A673 (cell line): ENCODE measurements around the gene SRGAP2. TPM values are rescaled to one million over a fixed set of nuclear protein-coding genes. Genes with fewer than 3 reads are reported as not detected.
"Not testable (repeated sequence)": the region's sequence is repeated elsewhere in the genome, so short reads cannot be mapped to it uniquely, and the experiment has no call there.

ENCODE experiments used
- BruUV-seq: library from RNA; stranded (reverse); fragments of 400-500 nt; replicated peaks from 2 replicates; lab custom pipeline; 2021; lab: Mats Ljungman, UMichigan
- CTCF ChIA-PET: fragments of 300-600 bp; sonication (Branson Sonifier 250); formaldehyde crosslinking; loops from one replicate; lab custom pipeline; 2022; ENCODE audit warnings: antibody characterized with exemption; lab: Charles Lee
- POLR2A ChIA-PET: fragments of 300-600 bp; sonication (Branson Sonifier 250); formaldehyde crosslinking; loops from one replicate; lab custom pipeline; 2022; ENCODE audit warnings: antibody characterized with exemption; ENCODE audit not compliant: low non-redundant PET; lab: Charles Lee
- DNase-seq: peaks from one replicate; pipeline ENCODE4 v3.0.0-alpha.2; 2015; ENCODE audit warnings: low spot score
- H3K27ac ChIP-seq: fragments of 200-600 bp; sonication (generic); 2 replicates; pipeline ENCODE4 v1.5.1; 2016; ENCODE audit warnings: mixed run types, low read depth, mild to moderate bottlenecking, mixed read lengths, antibody characterized with exemption, low read length; ENCODE audit not compliant: poor library complexity, severe bottlenecking
- H3K27me3 ChIP-seq: fragments of 200-600 bp; sonication (generic); replicated peaks from 2 replicates; pipeline ENCODE4 v1.6.1; 2017; ENCODE audit warnings: mixed run types, low read depth, mild to moderate bottlenecking, mixed read lengths, antibody characterized with exemption, low read length; ENCODE audit not compliant: insufficient read depth, poor library complexity
- H3K36me3 ChIP-seq: fragments of 200-600 bp; sonication (generic); 2 replicates; pipeline ENCODE4 v1.6.1; 2016; ENCODE audit warnings: mixed run types, mild to moderate bottlenecking, mixed read lengths, antibody characterized with exemption, low read length; ENCODE audit not compliant: insufficient read depth, poor library complexity, severe bottlenecking
- H3K4me1 ChIP-seq: fragments of 200-600 bp; sonication (generic); 2 replicates; pipeline ENCODE4 v1.6.1; 2017; ENCODE audit warnings: mixed run types, mild to moderate bottlenecking, mixed read lengths, antibody characterized with exemption, low read length; ENCODE audit not compliant: insufficient read depth, poor library complexity, severe bottlenecking
- H3K4me3 ChIP-seq: fragments of 200-600 bp; sonication (generic); 2 replicates; pipeline ENCODE4 v1.5.1; 2016; ENCODE audit warnings: low read depth, mixed run types, mild to moderate bottlenecking, mixed read lengths, low read length; ENCODE audit not compliant: poor library complexity, severe bottlenecking
- H3K9me3 ChIP-seq: fragments of 200-600 bp; sonication (generic); 2 replicates; pipeline ENCODE4 v1.6.1; 2016; ENCODE audit warnings: mixed run types, low read depth, mild to moderate bottlenecking, mixed read lengths, antibody characterized with exemption, low read length; ENCODE audit not compliant: poor library complexity, severe bottlenecking
- intact Hi-C: fragments of 100-400 bp; cut with micrococcal nuclease; formaldehyde crosslinking; loops from one replicate; pipeline ENCODE4 v1.10.0; 2022; ENCODE audit not compliant: unreplicated experiment
- total RNA-seq: library from RNA; stranded (reverse); gene quantifications from 2 replicates; pipeline ENCODE4 v1.2.3, GENCODE V29; 2021

Gene SRGAP2
- total RNA-seq, 1 experiment from 2014 or later, result 75.4 TPM

DNA sequence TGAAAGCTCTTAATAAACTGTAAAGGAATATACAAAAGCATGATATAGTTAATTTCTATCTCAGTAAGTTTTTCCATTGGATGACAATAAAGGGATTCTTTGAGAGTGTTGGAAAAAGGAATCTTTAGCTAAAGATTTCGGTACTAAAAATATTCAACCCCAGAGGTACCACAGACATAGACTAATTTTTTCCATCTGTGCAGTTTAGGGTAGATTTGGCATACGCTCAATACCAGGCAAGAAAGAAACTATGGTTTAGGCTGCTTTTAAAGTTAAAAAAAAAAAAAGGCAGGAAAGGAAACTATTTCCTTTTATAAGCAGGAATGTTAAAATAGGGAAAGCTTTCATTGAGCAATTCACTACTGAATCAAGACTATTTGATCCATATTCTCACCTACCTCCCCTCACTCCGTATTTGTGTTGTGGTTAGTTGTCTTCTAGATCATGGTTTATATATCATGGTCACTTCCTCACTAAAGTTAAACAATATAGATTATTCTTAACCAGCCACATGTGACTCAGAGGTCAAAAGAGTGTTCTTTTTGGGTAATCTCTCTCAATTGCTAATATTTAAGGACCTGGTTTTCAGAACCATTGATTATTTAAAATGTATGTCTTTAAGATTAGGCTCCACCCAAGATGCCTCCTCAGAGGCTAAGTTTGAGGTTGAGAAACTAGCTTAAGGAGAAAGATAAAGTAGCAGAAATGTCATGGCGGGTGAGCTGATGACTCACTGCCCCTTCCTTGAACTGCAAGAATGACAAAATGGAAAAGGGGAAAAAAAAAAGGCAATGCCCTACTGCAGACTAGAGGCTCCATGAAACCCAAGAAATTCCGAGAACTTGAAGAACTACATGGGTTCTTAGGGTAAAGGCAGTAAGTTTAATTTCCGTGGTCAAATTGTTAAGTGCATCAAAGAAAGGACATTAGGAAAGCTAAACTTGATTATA lies 20.7 kb upstream of the SRGAP2 start:
- CTCF ChIA-PET, H3K27me3 ChIP-seq, H3K4me1 ChIP-seq, H3K36me3 ChIP-seq, DNase-seq, intact Hi-C loops, H3K4me3 ChIP-seq, BruUV-seq, H3K27ac ChIP-seq, H3K9me3 ChIP-seq: not testable (repeated sequence)
- POLR2A ChIA-PET, result interaction anchor here (0.7 kb wide), 1 partner anchor 396 kb away, joined by 4 read pairs; no protein-coding TSS in a partner anchor

DNA sequence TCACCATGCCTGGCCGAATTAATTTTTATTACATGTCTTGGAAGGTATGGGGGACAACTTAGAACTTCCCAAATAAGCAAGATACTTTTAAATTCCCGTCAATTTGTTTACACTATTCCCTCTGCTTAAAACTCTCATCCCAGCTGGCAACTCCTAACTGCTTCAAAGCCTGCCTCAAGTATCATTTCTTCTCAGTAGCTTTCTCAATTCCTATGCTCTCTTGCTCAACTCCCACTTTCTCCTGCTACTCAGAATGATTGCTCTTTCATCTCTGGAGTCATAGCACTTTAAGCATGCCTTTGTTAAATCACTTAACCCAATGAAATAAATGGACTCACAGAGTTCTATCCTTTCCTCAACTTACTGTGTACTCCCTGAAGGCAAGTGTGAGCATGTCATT lies 19.6 kb upstream of the SRGAP2 start:
- intact Hi-C loops, H3K9me3 ChIP-seq, H3K36me3 ChIP-seq, BruUV-seq, H3K4me3 ChIP-seq, H3K27me3 ChIP-seq, H3K4me1 ChIP-seq, POLR2A ChIA-PET, DNase-seq, H3K27ac ChIP-seq, CTCF ChIA-PET: not testable (repeated sequence)

DNA sequence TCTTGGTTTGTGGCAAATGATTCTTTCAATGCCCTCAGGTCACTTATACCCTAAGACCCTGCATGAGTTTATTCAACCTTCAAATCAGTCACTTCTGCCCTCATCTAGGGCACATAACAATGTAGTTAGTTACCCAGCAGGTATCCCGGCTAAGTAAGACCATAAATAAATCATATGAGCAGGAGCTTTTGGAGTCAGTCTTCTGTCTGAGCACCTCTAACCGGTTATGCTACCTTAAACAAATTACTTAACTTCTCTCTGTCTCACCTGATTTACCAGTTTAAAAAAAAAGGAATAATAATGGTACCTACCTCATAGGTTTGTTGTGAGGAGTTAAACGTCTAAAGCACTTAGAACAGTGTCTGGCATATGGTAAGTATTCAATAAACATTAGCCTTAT lies 17.6 kb upstream of the SRGAP2 start:
- DNase-seq, H3K4me3 ChIP-seq, POLR2A ChIA-PET, BruUV-seq, H3K4me1 ChIP-seq, H3K27me3 ChIP-seq, H3K27ac ChIP-seq, H3K9me3 ChIP-seq, intact Hi-C loops, H3K36me3 ChIP-seq, CTCF ChIA-PET: not testable (repeated sequence)

DNA sequence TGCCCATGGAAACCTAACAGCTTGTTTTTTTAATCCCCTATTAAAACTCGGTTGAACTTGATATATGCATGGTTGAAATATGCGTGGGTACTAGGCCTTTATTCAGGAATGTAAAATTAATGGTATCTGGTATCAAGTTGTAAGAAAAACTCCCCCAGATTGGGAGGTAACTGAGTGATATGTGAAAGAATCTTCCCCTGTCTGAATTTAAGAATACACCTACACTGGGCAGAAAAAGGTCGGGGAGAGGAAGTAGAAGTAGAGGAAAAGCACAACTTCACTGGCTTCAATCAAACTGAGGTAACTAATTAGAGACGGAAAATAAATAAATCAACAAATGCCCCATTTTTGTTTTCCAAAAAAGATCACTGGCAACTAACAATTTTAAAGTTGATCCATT lies 16.5 kb upstream of the SRGAP2 start:
- intact Hi-C loops, H3K27ac ChIP-seq, H3K9me3 ChIP-seq, DNase-seq, POLR2A ChIA-PET, H3K4me1 ChIP-seq, H3K27me3 ChIP-seq, CTCF ChIA-PET, H3K36me3 ChIP-seq, H3K4me3 ChIP-seq: not testable (repeated sequence)
- TSS peak; percentile 67 for BruUV-seq

GRCh38 chr1:206195182-206195581 lies 8.2 kb upstream of the SRGAP2 start:
- H3K36me3 ChIP-seq, H3K4me1 ChIP-seq, DNase-seq, H3K9me3 ChIP-seq, POLR2A ChIA-PET, H3K27ac ChIP-seq, H3K27me3 ChIP-seq, intact Hi-C loops, H3K4me3 ChIP-seq, CTCF ChIA-PET: not testable (repeated sequence)
- BruUV-seq, result TSS peak; percentile 37

GRCh38 chr1:206196748-206197424 lies 6.5 kb upstream of the SRGAP2 start:
- H3K4me3 ChIP-seq, H3K4me1 ChIP-seq, H3K36me3 ChIP-seq, BruUV-seq, DNase-seq, H3K27ac ChIP-seq, intact Hi-C loops, CTCF ChIA-PET, H3K27me3 ChIP-seq, POLR2A ChIA-PET, H3K9me3 ChIP-seq: not testable (repeated sequence)

- intact Hi-C loops, H3K36me3 ChIP-seq, H3K4me1 ChIP-seq, H3K27ac ChIP-seq, POLR2A ChIA-PET, BruUV-seq, CTCF ChIA-PET, H3K9me3 ChIP-seq, H3K27me3 ChIP-seq: not testable (repeated sequence)
- H3K4me3 ChIP-seq, result peak within 1 kb of the TSS; percentile 47
- peak; percentile 100 for DNase-seq
These were observed 465 bp upstream of the SRGAP2 start, which contains the start of gene FAM72A for GRCh38 chr1:206202789-206203363. TSS of gene FAM72A (minus strand) at chr1:206202839. CDS start at chr1:206202025, 814 bp downstream.
